HG02840 (cell line): ENCODE data around the gene METTL26.
A peak's percentile ranks its signal among the peaks of the same experiment; 100 is the strongest.

Source experiments
- ATAC-seq: cut with Tn5 transposase; IDR thresholded peaks from one replicate; pipeline ENCODE4 v1.9.1; 2021; ENCODE audit warnings: mild to moderate bottlenecking, moderate library complexity, moderate number of reproducible peaks; ENCODE audit not compliant: unreplicated experiment, low FRiP score

METTL26 gene

DNA sequence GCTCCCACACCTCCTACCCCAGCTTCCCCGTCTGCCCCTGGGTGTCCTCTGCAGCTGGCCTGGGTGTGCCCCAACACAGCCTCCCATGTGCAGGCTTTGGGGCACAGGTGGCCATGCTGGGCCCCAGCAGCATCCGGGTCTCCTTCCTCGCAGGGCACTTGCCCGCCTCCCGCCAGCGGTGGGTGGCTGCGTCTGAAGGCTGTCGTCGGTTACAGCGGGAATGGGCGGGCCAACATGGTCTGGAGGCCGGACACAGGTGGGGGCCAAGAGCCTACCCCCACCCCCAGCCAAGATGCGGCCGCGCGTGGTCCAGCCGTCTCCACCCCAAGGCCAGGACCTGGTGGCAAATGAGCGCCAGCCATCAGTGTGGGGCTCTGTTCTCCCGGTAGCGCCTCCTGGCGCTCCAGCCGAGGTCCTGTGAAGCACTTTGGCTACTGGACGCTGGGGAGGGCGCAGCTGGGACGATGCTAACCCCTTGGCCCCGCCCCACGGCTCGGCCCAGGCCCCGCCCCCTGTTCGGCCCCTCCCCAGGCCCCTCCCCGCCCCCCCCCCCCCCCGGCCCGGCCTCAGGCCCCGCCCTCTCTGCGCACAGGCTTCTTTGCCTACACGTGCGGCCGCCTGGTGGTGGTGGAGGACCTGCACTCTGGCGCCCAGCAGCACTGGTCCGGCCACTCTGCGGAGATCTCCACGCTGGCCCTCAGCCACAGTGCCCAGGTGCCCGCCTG, 24.5 kb upstream of the METTL26 start:
- ATAC-seq = no peak

DNA sequence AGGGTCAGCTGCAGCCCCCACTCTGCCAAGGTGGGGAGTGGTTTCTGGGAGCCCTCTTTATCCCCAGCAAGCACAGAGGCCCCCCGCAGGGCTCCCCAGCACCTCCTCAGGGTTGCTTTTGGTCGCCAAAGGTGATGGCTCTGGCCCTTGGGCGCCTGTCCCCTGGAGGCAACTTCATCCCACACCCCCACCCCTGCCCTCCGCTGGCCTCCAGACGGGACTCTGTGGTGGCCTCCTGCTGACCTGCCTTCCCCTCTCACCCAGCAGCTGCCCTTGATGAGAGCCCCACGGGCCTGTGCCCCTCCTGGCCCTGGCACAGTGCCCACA, 24.0 kb upstream of the METTL26 start:
- ATAC-seq = no peak

DNA sequence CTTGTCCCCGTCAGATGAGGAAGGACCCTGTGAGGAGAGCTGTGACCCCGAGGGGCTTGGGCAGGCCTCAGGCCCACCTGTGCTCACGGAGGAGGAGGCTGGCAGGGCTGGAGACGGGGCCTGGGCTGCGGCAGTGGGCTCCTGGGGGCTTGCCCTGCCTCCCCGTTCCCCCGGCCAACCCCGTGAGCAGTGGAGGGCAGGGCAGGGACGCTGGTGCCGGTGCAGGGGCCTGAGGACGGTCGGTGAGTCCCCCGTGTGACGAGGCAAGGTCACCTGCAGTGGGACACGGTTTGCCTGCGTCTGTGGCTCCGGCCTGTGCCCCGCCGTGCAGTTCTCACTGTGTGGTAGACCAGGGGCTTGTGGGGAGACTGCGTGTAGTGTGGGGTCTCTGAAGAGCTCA, 23.5 kb upstream of the METTL26 start:
- no peak for ATAC-seq

DNA sequence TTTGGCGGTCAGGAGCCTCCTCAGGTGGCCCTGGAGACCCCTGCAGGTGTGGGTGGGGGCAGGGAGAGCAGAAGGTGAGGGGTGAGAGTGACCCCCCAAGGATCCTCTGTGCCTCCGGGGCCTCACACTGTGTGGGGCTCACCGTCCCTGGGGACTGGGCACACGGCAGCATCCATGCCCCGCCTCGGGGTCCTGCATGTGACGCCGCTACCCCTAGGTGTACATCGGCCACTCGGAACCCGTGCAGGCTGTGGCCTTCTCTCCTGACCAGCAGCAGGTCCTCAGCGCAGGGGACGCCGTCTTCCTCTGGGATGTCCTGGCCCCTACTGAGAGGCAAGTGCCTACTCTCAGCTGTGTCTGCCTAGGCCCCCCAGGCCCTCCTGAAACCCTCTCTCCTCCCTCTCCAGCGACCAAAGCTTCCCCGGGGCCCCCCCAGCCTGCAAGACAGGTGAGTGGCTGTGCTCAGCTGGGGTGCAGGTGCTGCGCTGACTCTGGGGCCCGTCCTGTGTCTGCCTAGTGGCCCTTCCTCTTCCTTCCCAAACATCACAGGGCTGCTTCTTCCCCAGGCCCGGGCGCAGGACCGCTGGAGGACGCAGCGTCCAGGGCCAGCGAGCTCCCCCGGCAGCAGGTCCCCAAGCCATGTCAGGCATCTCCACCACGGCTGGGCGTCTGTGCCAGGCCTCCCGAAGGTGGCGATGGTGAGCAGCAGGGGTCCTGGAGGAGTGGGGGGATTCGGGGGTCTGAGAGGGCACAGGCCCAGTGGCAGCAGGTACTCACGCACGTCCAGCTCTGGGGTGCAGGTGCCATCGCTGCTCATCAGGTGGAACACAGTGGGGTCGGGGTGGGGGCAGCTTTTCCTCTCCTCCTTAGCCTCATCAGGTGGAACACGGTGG, 22.8 kb upstream of the METTL26 start:
- ATAC-seq = no peak

DNA sequence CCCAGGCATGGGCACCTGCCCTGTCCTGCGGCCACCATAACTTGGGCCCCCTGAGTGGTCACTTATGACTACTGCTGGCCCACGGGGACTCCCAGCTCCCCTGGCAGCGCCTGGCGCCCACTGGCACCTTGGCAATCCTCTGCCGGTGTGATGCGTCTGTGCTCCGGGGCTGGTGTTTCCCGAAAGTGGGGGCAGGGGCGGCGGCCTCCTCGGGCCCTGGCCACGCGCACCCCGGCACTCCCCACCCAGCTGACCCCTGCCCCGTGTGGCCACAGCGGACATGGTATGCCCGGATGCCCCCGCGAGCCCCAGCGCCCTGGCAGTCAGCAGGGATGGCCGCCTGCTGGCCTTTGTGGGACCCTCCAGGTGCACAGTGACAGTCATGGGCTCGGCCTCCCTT, 21.4 kb upstream of the METTL26 start:
- no peak for ATAC-seq

DNA sequence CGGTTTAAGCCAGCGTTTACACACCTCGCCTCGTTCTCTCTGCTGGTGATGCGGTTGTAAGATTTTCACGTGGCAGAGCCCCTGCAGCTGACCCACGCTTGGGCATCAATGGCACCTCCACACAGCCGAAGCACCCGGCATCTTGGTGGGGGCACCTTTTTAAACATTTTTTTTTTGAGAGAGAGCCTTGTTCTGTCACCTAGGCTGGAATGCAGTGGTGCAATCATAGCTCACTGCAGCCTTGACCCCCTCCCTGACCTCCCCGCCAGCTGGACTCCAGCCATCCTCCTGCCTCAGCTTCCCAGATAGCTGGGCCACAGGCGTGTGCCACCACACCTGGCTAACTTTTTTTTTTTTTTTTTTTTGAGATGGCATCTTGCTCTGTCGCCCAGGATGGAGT, 17.9 kb upstream of the METTL26 start:
- ATAC-seq = no peak

DNA sequence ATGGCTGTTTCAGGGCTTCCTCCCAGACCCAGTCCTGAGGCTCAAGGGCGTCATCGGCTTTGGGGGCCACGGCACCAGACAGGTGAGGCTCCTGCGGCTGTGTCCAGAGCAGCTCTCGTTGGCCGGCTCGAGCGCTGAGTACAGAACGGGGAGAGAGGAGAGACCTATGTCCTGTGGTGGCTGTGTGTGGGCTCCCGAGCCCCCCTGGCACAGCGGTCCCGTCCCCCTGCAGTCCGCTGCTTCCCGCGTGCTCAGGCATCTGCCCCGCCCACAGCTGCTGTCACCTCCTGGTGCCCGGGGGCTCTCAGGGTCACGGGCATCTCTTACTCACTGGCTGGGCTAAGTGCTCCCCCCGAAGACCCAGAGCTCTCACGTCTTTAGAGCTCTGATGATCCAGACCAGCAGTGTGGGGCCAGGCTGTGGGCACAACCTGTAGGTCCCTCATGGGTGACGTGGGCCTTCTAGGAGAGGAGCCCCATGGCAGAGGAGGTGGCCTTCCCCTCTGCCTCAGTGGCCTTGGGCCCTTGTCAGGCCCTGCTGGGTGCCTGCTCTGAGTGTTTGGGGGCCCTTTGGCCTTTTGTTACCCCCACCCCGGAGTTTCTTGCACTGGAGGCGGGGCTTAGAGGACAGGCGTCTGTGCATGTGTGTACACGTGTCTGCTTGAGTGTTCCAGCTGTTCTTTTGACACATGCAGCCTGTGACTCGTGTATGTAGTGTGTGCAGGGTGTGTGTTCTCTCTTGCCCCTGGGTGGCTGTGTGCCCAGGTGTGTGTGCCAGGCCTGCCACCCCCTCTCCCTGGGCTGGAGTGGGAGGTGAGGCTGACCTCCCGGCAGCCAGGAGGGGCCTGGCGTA, 16.6 kb upstream of the METTL26 start:
- no peak for ATAC-seq

DNA sequence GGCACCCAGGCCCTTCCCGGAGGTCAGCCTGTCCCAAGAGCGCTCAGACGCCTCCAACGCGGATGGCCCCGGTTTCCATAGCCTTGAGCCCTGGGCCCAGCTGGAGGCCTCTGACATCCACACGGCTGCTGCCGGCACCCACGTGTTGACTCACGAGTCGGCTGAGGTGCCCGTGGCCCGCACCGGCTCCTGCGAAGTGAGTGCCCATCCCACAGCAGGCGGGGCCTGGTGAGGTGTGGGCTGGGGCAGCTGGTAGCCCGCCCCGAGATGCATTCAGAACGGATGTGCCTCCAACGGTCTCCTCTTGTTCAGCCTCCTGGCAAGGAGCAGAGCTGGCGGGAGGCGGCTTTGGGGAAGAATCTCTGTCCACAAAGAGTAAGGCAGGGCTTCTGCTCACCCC, 15.7 kb upstream of the METTL26 start:
- ATAC-seq = no peak

DNA sequence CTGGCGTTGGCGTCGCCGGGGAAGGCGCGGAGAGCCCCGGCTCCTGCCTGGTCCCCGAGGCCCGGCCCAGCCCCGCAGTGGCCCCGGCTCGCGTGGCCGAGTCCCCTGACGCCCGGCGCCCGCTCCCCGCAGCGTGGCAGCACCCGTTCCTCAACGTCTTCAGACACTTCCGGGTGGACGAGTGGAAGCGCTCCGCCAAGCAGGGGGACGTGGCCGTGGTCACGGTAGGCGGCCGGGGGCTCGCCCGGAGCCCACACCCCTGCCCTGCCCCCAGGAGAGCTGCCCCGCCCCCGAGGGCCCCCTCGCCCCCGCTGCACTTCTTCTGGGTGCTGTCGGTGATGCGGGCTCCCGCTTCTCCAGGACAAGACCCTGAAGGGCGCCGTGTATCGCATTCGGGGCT, 13.5 kb upstream of the METTL26 start:
- no peak for ATAC-seq

DNA sequence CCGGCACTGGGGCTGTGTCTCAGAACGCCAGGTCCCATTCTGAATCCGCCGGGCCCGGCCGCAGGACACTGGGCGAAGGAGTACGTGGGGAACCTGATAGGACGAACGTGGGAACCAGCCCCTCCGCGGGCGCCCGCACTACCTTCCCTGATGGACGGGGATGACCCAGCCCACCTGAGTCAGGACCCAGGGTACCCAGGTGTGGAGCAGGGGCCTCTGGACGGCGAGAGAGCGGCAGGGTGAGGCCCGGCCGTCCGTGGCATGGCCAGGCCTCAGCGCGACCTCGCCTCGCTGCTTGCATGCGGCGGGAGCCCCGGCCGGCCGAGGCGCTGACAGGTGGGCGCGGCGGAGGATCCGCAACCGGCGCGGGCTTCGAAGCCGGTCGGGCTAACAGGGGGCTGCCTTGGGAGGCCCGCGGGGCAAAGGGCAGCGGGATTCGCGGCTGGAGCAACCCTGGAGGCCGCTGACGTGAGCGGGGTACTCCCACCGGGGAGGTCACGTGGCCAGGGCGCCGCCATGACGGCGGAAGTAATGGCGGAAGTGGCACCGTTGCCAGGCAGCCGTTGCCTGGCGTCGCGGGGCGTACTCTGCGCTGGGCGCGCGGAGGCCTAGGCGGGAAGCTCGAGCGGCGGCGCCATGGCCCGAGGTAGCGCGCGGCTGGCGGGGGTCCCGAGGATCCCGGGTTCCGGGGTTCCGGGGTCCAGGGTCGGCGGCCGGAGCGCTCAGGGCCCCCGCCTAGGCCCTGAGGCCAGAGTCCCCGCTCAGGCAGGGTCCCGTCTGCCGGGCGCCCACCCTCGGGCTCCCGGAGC, 12.9 kb upstream of the METTL26 start, which contains the start of gene WDR90:
Gene WDR90 (plus strand): TSS at position 585 of the 809 bp plus-strand sequence. CDS start 52 bp downstream, at position 637.
- peak; percentile 72 for ATAC-seq

DNA sequence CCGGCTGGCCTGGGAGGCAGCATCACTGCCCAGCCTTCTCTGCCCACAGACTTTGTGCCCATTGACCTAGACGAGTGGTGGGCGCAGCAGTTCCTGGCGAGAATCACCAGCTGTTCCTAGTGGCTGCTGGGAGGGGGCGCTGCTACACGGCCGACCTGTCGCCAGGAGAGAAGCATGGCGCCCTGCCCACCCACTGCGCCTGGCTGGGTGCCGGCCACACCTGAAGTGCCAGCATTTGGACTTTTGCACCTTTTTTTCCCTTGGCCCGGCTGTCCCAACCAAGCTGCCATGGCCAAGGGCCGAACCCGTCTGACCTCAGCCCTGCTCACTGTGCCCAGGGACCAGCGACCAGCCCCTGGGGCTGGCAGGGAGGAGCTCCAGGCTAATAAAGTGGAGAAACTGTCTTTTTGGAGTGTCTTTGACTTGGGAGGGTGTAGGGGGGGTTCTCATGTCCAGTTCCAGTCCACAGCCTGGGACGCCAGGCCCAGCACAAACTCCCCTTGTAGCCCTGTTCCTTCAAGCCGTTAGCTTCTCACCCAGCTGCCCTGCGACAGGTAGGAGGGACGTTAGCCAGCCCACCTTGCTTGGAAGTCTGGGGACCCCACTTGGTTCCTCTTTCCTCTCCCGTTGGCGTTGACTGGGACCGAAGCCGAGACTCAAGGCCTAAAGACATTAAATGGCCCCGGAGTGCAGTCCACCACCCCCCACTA, 12.1 kb upstream of the METTL26 start:
- no peak for ATAC-seq

DNA sequence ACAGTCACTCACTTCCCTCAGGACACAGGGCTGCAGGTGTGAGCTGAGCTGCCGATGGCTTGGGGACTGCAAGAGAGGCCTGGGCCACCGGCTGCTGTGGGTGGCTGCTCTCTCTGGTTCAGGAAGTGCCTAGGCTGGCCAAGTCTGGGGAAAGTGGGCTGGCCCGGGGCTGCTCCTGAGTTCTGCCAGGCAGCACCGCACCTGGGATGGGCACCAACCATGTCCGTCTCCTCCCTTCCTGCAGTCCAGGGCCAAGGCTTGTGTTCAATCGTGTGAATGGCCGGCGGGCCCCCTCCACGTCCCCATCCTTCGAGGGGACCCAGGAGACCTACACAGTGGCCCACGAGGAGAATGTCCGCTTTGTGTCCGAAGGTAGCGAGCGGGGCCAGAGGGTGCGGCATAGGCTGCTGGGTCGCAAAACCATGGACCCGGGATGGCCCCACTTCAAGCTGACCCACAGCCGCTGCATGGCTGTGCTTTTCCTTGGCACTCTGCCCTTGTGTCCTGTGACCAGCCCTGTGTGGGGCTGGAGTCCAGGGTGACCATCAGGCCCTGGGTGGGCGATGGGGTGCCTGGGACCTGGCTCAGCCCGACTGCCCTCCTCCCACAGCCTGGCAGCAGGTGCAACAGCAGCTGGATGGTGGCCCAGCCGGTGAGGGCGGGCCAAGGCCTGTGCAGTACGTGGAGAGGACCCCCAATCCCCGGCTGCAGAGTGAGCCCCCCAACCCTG, 11.2 kb upstream of the METTL26 start:
- ATAC-seq = no peak

DNA sequence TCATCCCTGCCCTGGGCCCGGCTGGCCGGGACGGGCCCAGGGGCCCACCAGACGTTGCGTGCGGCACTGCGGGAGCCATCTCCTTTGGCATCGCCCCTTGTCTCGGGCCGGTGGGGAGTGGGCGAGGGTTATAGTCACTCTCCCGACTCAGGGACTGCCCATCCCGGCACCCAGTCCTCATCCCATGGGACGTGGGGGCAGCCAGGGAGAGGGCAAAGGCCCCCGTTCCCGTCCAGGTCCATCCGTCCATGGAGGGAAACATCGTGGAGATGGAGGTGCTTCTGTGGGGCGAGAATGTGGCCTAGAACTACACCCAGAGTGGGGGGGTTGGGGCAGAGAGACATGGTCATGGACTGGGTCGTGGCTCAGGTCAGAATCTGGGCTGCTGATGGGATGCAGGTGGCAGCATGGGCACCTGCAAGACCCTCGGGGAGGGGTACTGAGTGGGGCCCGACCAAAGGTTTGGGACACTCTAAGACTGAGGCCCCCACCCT, 10.6 kb upstream of the METTL26 start:
- no peak for ATAC-seq

DNA sequence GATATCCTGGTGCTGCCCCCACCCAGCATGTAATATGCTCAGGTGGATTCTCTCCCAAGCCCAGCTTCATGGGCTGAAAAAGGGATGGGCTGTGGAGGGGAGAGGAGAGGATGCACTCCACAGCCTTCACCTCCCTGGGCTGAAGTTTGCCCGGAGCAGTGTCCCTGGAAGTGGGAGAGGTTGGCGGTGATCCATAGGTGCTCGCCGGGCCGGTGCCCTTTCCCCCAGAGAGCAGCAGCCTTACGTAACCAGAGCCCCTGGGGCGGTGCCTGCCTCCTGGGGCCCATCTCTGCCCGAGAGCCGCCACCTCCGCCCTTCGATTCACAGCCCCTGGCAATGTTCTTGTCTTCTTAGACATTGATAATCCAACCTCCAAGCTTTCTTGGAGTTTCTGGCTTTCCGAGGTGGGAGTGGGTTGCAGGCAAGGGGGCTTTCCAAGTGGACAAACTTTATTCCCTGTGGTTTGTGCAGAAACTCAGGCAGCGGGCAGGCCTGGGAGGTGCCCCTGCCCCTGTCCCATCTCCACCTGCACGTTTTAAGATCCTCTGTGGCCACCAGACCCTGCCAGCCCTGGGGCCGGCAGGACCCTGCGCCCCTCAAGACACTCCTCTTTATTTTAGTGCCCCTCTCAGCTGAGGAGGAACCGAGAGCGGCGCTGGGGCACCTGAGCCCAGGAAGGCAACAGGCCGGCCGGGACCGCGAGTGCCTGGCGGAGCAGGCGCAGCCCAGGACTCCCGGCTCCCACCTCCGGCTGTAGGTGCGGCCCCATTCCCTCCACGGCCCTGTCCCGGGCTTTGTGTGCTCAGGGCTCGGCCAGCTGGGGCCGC, 10.0 kb upstream of the METTL26 start:
- no peak for ATAC-seq

DNA sequence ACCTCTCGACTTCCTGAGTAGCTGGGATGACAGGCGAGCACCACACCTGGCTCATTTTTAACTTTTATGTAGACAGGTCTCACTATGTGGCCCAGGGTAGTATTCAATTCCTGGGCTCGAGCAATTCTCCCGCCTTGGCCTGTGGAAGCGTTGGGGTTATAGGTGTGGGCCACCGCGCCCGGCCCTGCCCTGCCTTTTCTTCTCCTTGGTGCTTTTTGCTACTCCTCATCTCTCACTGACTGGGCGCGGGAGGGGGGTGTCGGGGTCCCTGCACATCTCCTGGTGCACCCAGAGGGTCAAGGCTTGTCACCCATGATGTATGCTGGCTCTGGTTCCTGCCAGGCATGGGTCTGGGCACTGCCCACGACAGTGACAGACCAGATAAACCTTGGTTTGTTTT, 8.5 kb upstream of the METTL26 start:
- no peak for ATAC-seq

DNA sequence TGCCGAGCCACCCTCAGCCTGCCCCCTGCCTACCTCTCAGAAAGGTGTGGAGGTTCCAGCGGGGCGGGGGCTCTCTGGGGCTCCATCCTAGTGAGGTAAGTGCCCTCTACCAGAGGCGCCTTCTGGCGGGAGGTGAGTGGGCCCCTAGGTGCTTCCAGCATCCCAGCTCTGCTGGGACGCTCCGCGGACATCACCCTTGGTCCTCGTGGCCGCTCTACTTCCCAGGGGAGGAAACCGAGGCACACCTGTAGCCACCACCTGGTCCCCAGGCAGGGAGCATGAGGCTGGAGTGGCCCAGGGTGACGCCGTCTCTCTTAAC, 6.9 kb upstream of the METTL26 start:
- ATAC-seq = no peak

DNA sequence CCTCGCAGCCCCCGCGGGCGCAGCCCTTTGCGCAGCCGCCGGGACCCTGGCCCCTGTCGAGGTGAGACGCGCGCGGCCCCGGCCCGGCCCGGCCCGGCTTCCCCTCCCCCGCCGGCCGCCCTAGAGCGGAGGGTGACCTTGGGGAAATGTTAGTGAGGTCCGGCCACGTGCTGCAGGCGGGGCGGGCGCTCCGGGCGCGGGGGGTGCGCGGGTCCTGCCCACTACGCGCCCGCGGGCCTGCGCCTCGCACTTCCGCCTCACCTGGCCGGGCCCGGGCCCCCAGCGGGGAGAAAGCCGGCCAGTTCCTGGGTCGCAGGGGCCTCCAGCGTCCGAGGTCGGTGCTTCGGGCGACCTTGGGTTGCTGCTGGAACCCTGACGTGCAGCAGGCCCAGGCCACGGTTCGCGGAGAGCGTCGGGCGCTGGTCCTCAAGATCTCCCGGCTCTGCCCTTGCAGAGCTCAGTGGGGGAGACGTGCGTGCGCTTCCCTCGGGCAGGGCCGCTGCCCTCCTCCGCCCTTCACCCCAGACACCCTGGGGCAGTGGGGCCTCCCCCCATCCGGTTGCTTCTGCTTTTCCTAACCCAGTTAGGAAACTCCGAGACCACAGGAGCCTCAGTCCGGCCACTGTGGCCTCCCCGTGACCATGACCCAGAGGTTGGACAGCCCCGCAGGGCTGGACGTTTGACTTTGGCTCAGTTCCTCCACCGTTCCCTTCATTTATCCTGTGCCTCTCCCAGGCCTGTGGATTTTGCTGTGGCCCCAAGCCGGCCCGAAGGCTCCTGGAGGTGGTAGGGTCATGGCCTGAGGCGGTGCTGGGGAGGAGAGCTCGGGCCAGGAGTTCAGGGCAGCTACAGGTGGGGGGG, 6.3 kb upstream of the METTL26 start:
- peak; percentile 43 for ATAC-seq
